Stimulated activated CD8-positive, alpha-beta memory T cell treated with anti-CD3 and anti-CD28 coated beads, Interleukin-7, amount 100 ng/mL, for 4 hours (primary cell): ENCODE data around the gene ATP4B.

Source experiments
- DNase-seq, 2 donors: peaks; one replicate each; pipeline ENCODE4 v3.0.0-alpha.2; 2020; ENCODE audit warnings: low read depth in 2 of 2

ATP4B gene

GRCh38 chr13:113642563-113642962, 15.4 kb downstream of the ATP4B start:
- DNase-seq: no peak

GRCh38 chr13:113641426-113641825, 16.6 kb downstream of the ATP4B start:
- DNase-seq: no peak

GRCh38 chr13:113639616-113640262, 18.3 kb downstream of the ATP4B start:
- DNase-seq: no peak

- no peak for DNase-seq
These were observed 19.2 kb downstream of the ATP4B start for GRCh38 chr13:113638806-113639205.

- DNase-seq: no peak
These were observed 19.7 kb downstream of the ATP4B start for GRCh38 chr13:113638173-113638746.

GRCh38 chr13:113637262-113638160, 20.5 kb downstream of the ATP4B start:
- DNase-seq: no peak

GRCh38 chr13:113636266-113636963, 21.6 kb downstream of the ATP4B start:
- DNase-seq: no peak

GRCh38 chr13:113635709-113636108, 22.3 kb downstream of the ATP4B start:
- DNase-seq: no peak

GRCh38 chr13:113635048-113635420, 23.0 kb downstream of the ATP4B start:
- DNase-seq: no peak

GRCh38 chr13:113634279-113635047, 23.5 kb downstream of the ATP4B start:
- DNase-seq: no peak

GRCh38 chr13:113633485-113633873, 24.5 kb downstream of the ATP4B start:
- DNase-seq: no peak

- no peak for DNase-seq
These were observed 25.1 kb downstream of the ATP4B start for GRCh38 chr13:113632706-113633484.

GRCh38 chr13:113631341-113632095, 26.5 kb downstream of the ATP4B start:
- DNase-seq: no peak

GRCh38 chr13:113630804-113631203, 27.2 kb downstream of the ATP4B start:
- DNase-seq: no peak

GRCh38 chr13:113630296-113630695, 27.7 kb downstream of the ATP4B start:
- DNase-seq: no peak

- DNase-seq: no peak
These were observed 28.1 kb downstream of the ATP4B start for GRCh38 chr13:113629866-113630265.

- DNase-seq: no peak
These were observed 29.4 kb downstream of the ATP4B start for GRCh38 chr13:113628291-113629270.

- DNase-seq: no peak
These were observed 30.9 kb downstream of the ATP4B start for GRCh38 chr13:113627136-113627535.
